OCI-LY1 (cell line): Measurements from ENCODE around the gene LMTK2.

Experiments used
- H2AFZ ChIP-seq: fragments of 200-600 bp; sonication (generic), shearing (Covaris generic); 2 replicates; pipeline ENCODE4 v1.6.0; 2014; ENCODE audit warnings: antibody characterized with exemption, mild to moderate bottlenecking, low read length
- H3F3A ChIP-seq: fragments of 200-600 bp; sonication (generic), shearing (Covaris generic); 2 replicates; pipeline ENCODE4 v1.6.0; 2014; ENCODE audit warnings: mild to moderate bottlenecking, antibody characterized with exemption, low read length, moderate library complexity; ENCODE audit not compliant: insufficient read depth
- H3K27ac ChIP-seq: fragments of 200-600 bp; sonication (generic); 2 replicates; pipeline ENCODE4 v1.5.1; 2014; ENCODE audit warnings: low read length, mixed run types, mild to moderate bottlenecking, low read depth; ENCODE audit not compliant: poor library complexity, severe bottlenecking
- H3K27me3 ChIP-seq: fragments of 200-600 bp; sonication (generic); 2 replicates; pipeline ENCODE4 v1.6.0; 2014; ENCODE audit warnings: antibody characterized with exemption, mild to moderate bottlenecking, low read length, moderate library complexity; ENCODE audit not compliant: insufficient read depth
- H3K36me3 ChIP-seq: fragments of 200-600 bp; sonication (generic); 2 replicates; pipeline ENCODE4 v1.6.1; 2014; ENCODE audit warnings: mild to moderate bottlenecking, antibody characterized with exemption, low read length, moderate library complexity, mixed read lengths; ENCODE audit not compliant: insufficient read depth
- H3K4me1 ChIP-seq: fragments of 200-600 bp; sonication (generic); 2 replicates; pipeline ENCODE4 v1.5.1; 2014; ENCODE audit warnings: mild to moderate bottlenecking, low read length, moderate library complexity; ENCODE audit not compliant: insufficient read depth, severe bottlenecking
- H3K4me2 ChIP-seq: fragments of 200-600 bp; sonication (generic), shearing (Covaris generic); 2 replicates; pipeline ENCODE4 v1.6.1; 2014; ENCODE audit warnings: low read length
- H3K4me3 ChIP-seq: fragments of 200-600 bp; sonication (generic); 2 replicates; pipeline ENCODE4 v1.5.1; 2014; ENCODE audit warnings: low read length, low read depth, mild to moderate bottlenecking, mixed read lengths; ENCODE audit not compliant: poor library complexity, severe bottlenecking
- H3K79me2 ChIP-seq: fragments of 200-600 bp; shearing (Covaris generic); 2 replicates; pipeline ENCODE4 v1.6.1; 2016; ENCODE audit warnings: mixed run types, low read length, mixed read lengths; ENCODE audit not compliant: insufficient read depth
- H3K9ac ChIP-seq: fragments of 200-600 bp; sonication (generic), shearing (Covaris generic); 2 replicates; pipeline ENCODE4 v1.6.1; 2014; ENCODE audit warnings: mild to moderate bottlenecking, low read length, mixed read lengths
- H3K9me2 ChIP-seq: fragments of 200-600 bp; sonication (generic), shearing (Covaris generic); 2 replicates; pipeline ENCODE4 v1.6.1; 2014; ENCODE audit warnings: low read depth, mild to moderate bottlenecking, low read length, mixed read lengths
- H3K9me3 ChIP-seq: fragments of 200-600 bp; shearing (Covaris generic); 2 replicates; pipeline ENCODE4 v1.6.1; 2014; ENCODE audit warnings: low read length, mixed read lengths
- H4K20me1 ChIP-seq: fragments of 200-600 bp; sonication (generic), shearing (Covaris generic); 2 replicates; pipeline ENCODE4 v1.6.0; 2016; ENCODE audit warnings: mild to moderate bottlenecking, low read length; ENCODE audit not compliant: insufficient read depth
- EZH2 ChIP-seq: fragments of 200-600 bp; sonication (generic), shearing (Covaris generic); IDR thresholded peaks from 2 replicates; pipeline ENCODE4 v1.8.0; 2017; ENCODE audit warnings: borderline replicate concordance, mixed run types, mild to moderate bottlenecking, antibody characterized with exemption, low read length, moderate library complexity, mixed read lengths
- TF ChIP-seq, protein P1 (sequence below): fragments of 200-600 bp; sonication (generic), shearing (Covaris generic); IDR thresholded peaks from 2 replicates; pipeline ENCODE4 v1.5.1; 2017; ENCODE audit warnings: mild to moderate bottlenecking, antibody characterized with exemption, low read length, moderate library complexity, mixed read lengths

Gene LMTK2

DNA sequence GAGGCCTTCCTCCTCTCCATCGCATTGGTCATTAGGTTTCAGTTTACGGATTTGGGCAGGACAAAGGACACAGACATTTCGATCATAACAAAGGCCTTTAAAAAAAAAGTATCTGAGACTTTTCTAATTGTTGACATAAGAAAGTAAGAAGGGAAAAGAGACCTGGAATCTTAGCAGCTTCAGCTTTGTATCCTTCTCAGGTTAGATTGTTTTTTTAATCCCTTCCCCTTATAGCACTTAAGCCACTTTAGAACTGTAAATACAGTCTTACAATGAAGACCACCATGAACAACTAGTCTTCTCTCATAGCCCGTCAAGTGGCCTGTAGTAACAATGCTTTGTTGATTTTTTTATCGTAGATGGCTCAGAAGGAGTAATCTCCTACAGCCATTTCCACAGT is 45.2 kb downstream of the LMTK2 start:
- Histone ChIP-seq H3K4me1 (no peaks in the 10 kb centered on the region), H3K36me3 (peaks cover 49% of the 10 kb centered on the region), H3K9me3 (no peaks in the 10 kb centered on the region), H2AFZ (no peak overlapping the region), H3K4me3 (no peak overlapping the region), H4K20me1 (no peaks in the 10 kb centered on the region), H3K9me2 (no peaks in the 10 kb centered on the region), H3K79me2 (no peaks in the 10 kb centered on the region), H3K4me2 (no peak overlapping the region), H3K9ac (no peak overlapping the region), H3F3A (no peaks in the 10 kb centered on the region), H3K27me3 (no peaks in the 10 kb centered on the region), H3K27ac (no peak overlapping the region)
- TF ChIP-seq EZH2 = no peak
- TF ChIP-seq, protein P1, sequence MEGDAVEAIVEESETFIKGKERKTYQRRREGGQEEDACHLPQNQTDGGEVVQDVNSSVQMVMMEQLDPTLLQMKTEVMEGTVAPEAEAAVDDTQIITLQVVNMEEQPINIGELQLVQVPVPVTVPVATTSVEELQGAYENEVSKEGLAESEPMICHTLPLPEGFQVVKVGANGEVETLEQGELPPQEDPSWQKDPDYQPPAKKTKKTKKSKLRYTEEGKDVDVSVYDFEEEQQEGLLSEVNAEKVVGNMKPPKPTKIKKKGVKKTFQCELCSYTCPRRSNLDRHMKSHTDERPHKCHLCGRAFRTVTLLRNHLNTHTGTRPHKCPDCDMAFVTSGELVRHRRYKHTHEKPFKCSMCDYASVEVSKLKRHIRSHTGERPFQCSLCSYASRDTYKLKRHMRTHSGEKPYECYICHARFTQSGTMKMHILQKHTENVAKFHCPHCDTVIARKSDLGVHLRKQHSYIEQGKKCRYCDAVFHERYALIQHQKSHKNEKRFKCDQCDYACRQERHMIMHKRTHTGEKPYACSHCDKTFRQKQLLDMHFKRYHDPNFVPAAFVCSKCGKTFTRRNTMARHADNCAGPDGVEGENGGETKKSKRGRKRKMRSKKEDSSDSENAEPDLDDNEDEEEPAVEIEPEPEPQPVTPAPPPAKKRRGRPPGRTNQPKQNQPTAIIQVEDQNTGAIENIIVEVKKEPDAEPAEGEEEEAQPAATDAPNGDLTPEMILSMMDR = no peak

DNA sequence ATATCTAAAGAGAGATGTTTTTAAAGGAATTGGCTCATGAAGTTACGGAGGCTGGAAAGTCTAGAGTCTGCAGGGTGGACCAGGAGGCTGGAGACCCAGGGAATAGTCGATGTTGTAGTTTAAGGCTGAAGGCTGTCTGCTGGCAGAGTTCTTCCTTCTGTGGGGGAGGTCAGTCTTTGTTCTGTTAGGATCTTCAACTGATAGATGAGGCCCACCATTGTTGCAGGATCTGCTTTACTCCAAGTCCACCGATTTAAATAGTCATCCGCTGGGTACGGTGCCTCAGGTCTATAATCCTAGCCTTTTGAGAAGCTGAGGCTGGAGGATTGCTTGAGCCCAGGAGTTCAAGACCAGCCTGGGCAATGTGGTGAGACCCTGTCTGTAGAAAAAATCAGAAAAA is 50.0 kb downstream of the LMTK2 start:
- H3K9me2 ChIP-seq = no peaks in the 10 kb centered on the region
- H3K36me3 ChIP-seq = peaks cover 43% of the 10 kb centered on the region
- no peak overlapping the region for H3K4me2 ChIP-seq
- no peaks in the 10 kb centered on the region for H3K4me1 ChIP-seq
- no peak overlapping the region for H3K9ac ChIP-seq
- no peak overlapping the region for H3K4me3 ChIP-seq
- H3K79me2 ChIP-seq = no peaks in the 10 kb centered on the region
- TF ChIP-seq, protein P1 = no peak
- no peak for TF ChIP-seq EZH2
- no peaks in the 10 kb centered on the region for H3F3A ChIP-seq
- no peaks in the 10 kb centered on the region for H3K9me3 ChIP-seq
- H2AFZ ChIP-seq = no peak overlapping the region
- H3K27me3 ChIP-seq = no peaks in the 10 kb centered on the region
- no peaks in the 10 kb centered on the region for H4K20me1 ChIP-seq
- H3K27ac ChIP-seq = no peak overlapping the region

DNA sequence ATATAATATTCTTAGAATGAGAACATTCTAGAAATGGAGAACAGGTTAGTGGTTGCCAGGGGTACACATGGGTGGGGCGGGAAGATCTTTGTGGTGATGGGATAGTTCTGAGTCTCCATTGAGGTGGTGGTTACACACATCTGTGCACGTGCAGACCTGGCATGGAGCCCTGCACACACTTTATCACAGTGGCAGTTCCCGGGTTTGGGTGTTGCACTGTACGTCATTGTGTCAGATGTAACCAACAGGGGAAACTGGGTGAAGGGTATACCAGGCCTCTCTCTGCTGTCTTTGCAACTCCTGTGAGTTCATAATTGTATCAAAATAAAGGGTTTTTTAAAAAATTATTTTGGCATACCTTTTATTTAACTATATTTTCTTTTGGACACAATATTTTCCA is 51.1 kb downstream of the LMTK2 start:
- no peaks in the 10 kb centered on the region for H3K4me1 ChIP-seq
- no peaks in the 10 kb centered on the region for H3K9me2 ChIP-seq
- TF ChIP-seq, protein P1 = no peak
- TF ChIP-seq EZH2 = no peak
- no peak overlapping the region for H3K9ac ChIP-seq
- H3K9me3 ChIP-seq = no peaks in the 10 kb centered on the region
- H4K20me1 ChIP-seq = no peaks in the 10 kb centered on the region
- no peaks in the 10 kb centered on the region for H3K79me2 ChIP-seq
- peaks cover 37% of the 10 kb centered on the region for H3K36me3 ChIP-seq
- H3K4me3 ChIP-seq = no peak overlapping the region
- no peak overlapping the region for H3K4me2 ChIP-seq
- no peak overlapping the region for H3K27ac ChIP-seq
- H3F3A ChIP-seq = no peaks in the 10 kb centered on the region
- H2AFZ ChIP-seq = no peak overlapping the region
- no peaks in the 10 kb centered on the region for H3K27me3 ChIP-seq
